HepG2 (cell line): ENCODE results near the gene CLK4. TPM values are rescaled to one million over a fixed set of nuclear protein-coding genes. Genes with fewer than 3 reads are reported as not detected.

Source experiments
- EZH2 ChIP-seq: conservative IDR thresholded peaks from 2 replicates; pipeline ENCODE4 v1.6.1; 2012; ENCODE audit warnings: mild to moderate bottlenecking, low read depth, low read length, moderate library complexity
- PAF1 ChIP-seq: IDR thresholded peaks from 2 replicates; pipeline ENCODE4 v1.6.1; 2016; ENCODE audit warnings: missing genetic modification reagents, missing compliant biosample characterization
- SP5 ChIP-seq: IDR thresholded peaks from 2 replicates; pipeline ENCODE4 v1.6.1; 2016; ENCODE audit warnings: low read depth, borderline replicate concordance
- SRF ChIP-seq: IDR thresholded peaks from 2 replicates; pipeline ENCODE4 v1.6.1; 2011; ENCODE audit warnings: mild to moderate bottlenecking, low read depth, low read length, moderate library complexity
- ZBTB49 ChIP-seq: sonication (generic); formaldehyde crosslinking; IDR thresholded peaks from 2 replicates; pipeline ENCODE4 v1.4.0; 2020; ENCODE audit warnings: missing genetic modification reagents, borderline replicate concordance
- ZFP1 ChIP-seq: IDR thresholded peaks from 2 replicates; pipeline ENCODE4 v1.6.1; 2016
- ZNF296 ChIP-seq: sonication (generic); formaldehyde crosslinking; conservative IDR thresholded peaks from 2 replicates; pipeline ENCODE4 v1.5.0; 2020; ENCODE audit warnings: mild to moderate bottlenecking, missing genetic modification reagents
- ZUFSP ChIP-seq: sonication (generic); formaldehyde crosslinking; IDR thresholded peaks from 2 replicates; pipeline ENCODE4 v1.9.0; 2021; ENCODE audit warnings: missing genetic modification reagents, mild to moderate bottlenecking, borderline replicate concordance
- polyA plus RNA-seq, 8 experiments: library from polyadenylated mRNA; depleted of rRNA in 3 of 8; stranded (reverse) in 7 of 8; unstranded in 1 of 8; fragments of >200 nt; fragmentation: Illumina TruSeq in 4 of 8; extraction: Trizol in 4 of 8; gene quantifications; 2 replicates each; pipeline versions ENCODE4 v1.2.1 to v1.2.3, GENCODE V29; 2011 to 2016; ENCODE audit warnings: low read depth in 4 of 8, missing spikeins in 1 of 8, mixed read lengths in 1 of 8; ENCODE audit not compliant: insufficient read depth in 1 of 8
- total RNA-seq, 5 experiments: library from RNA; depleted of rRNA; stranded (reverse); fragments of >200 nt; fragmentation: Illumina TruSeq; extraction: Trizol; gene quantifications; 2 replicates each; pipeline ENCODE4 v1.2.3, GENCODE V29; 2016; ENCODE audit warnings: low read depth in 1 of 5
- TF ChIP-seq, protein P1 (sequence below): sonication (generic); formaldehyde crosslinking; conservative IDR thresholded peaks from 2 replicates; pipeline ENCODE4 v1.8.1; 2023; ENCODE audit warnings: missing genetic modification reagents

The CLK4 gene
- total and polyA plus RNA-seq, 2 of the 13 experiments (the other 11 are each of a cell fraction or from before 2014, with no cell fraction given): 17.7 to 18.4 TPM

DNA sequence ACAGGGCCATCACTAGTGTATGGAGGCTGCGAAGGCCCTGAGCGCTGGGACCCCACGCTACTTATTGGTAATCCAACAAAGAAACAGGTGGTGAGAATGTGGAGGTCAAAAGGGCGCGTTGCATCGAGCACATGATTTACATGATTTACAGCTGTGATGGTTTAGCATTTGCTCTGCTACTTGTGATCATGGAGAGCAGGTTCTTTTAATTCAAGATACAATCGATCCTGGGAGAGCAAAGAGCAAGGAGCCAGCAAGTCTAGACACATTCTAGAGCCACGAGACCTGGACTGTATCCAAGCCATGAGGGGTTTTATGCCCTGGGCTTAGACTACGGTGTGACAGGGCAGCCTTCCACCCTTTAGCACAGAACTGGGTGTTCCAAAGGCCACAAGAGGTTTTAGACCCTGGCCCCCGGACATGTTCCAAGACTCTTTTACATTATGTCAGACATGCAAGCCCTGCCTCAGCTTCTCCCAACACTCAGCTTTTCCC lies 47.0 kb upstream of the CLK4 start (continued):
- TF ChIP-seq ZUFSP (CRISPR knock-in tag): no peak
- TF ChIP-seq, protein P1, sequence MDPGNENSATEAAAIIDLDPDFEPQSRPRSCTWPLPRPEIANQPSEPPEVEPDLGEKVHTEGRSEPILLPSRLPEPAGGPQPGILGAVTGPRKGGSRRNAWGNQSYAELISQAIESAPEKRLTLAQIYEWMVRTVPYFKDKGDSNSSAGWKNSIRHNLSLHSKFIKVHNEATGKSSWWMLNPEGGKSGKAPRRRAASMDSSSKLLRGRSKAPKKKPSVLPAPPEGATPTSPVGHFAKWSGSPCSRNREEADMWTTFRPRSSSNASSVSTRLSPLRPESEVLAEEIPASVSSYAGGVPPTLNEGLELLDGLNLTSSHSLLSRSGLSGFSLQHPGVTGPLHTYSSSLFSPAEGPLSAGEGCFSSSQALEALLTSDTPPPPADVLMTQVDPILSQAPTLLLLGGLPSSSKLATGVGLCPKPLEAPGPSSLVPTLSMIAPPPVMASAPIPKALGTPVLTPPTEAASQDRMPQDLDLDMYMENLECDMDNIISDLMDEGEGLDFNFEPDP: no peak
- no peak for TF ChIP-seq SP5 (CRISPR knock-in tag)
- TF ChIP-seq ZBTB49 (CRISPR knock-in tag): no peak
- no peak for TF ChIP-seq SRF
- no peak for TF ChIP-seq ZFP1 (CRISPR knock-in tag)
- TF ChIP-seq ZNF296 (CRISPR knock-in tag): no peak
- no peak for TF ChIP-seq PAF1
- TF ChIP-seq EZH2: no peak
